NCI-H510A (cell line): ENCODE measurements around the gene DDX3Y.

Source experiments
- DNase-seq: peaks from one replicate; lab custom pipeline; 2025; lab: John Stamatoyannopoulos, UW

The DDX3Y gene

DNA sequence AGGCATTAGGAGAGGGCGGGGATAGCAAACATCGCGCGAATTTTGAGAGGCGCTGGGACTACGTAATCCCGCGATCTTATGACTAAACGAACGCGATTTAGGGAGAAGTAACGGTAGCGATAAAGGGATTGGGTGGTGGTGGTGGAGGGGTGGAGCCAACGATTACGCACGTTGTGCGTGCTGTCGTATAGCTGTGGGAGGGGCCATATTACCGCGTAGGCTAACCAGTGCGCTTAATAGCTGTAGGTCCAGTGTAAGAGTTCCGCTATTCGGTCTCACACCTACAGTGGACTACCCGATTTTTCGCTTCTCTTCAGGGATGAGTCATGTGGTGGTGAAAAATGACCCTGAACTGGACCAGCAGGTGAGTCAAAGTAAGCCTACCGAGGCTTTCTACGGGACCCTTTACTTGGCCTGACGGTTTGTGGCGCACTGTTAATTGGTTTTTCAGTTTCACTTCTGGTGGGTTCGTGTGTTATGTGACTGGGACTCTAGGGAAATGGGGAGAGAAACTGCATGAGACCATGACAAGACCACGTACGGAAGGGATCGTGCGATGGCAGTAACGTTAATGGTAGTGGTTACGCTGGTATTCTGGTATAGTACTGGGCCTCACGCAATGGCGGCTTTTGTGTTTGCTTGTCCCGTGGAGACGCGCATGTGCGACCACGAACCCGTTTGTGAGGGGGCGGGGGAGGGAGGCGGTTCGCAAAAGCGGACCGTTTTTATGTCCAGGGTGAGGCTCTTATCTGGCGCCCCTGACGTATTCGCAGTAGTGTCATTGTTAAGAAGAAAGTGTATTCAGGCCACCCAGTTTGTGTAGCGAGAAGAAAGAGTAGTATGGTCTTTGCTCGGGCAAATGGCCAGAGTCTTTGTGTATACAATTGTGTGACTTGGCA lies at the start of gene DDX3Y:
Gene DDX3Y (plus strand): TSS at position 251 of the 899 bp plus-strand sequence. CDS start 69 bp downstream, at position 320.
- no peak for DNase-seq

DNA sequence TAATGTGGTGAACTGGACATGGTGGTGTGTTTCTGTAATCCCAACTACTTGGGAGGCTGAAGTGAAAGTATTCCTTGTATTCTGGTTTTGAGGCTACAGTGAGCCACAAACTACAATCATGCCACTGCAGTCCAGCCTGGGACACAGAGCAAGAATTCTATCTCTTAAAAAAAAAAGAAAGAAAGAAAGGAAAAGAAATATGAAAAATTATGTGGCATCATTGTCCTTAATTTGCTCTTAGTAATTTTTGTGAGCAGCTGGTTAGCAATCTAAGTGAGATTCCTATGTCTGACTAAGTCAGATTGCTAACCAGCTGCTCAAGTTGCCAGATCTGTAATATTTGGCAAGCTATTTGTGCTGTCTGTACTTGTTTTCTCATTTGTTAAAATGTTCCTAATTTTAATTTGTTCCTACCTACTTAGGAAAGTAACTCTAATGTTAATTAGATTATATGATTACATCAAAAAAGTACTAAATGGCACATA lies 48.8 kb upstream of the DDX3Y start:
- DNase-seq = no peak

DNA sequence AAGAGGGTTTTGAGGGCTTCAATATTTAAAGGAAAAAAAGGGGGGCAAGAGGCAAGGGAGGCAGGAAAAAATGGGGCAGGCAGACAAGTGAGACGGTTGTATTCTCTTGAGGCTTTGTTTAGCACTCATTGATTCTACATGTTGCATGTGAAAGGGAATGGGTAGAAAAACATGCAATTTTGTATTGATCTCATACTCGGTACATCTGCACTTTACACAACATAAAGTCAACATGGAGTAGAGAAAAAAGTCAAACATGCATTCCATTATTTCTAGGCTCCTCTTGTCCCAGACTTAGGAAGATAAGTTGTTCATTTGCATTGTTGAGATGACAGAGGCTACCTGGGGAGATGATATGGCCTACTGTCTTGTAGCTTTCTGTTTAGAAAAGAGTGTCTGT lies 36.7 kb upstream of the DDX3Y start:
- DNase-seq = no peak

DNA sequence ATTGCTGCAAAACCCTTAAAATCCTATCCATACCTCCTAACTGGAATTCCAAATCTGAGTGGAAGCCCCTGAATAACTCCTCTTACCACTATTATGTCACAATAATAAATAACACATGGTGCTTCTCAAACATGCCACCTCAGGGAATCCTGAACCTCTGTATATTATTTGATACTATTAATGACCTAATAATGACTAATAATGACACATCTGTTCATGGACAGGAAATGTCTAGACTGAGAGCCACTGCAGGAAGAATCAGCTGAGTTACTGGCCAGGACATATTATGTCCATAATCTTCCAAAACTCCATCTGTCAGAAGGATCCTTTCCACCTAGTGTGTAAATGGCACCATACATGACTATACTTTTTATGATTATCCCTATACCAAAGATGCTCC lies 7.7 kb upstream of the DDX3Y start:
- DNase-seq = no peak

DNA sequence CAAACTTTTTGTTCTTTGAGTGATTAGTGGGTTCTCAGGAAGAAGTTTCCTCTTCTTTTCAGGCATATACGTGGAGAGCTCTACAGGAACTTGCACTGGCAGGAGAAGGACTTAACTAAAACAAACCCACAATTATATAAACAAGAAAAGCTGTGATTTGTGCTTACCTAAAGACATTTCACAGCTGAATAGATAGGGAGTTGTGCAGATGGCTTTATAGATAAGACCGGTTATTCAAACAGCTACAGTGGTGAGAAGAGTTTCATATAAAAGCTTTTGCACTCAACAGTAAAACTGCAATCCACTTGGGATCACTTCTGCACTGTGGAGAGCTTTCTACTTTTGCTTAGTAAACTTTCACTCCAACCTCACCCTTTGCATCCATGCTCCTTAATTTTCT lies 6.1 kb upstream of the DDX3Y start:
- no peak for DNase-seq

DNA sequence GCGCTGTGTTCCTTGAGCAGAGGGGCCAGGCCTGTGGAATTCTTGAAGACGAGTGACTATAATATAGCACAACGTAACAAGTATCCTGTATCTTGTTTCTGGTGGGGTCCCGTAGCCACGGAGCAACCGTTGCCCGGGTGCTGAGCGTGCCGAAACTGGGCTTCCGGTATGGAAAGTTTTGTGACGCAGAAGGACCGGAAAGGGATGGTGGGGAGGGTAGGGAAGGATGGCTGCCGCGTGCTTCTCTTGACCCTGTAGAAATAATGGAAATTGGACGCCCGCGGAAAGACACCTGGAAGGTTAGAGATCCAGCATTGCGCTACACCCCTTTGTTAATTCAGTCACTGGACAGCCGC lies 827 bp downstream of the DDX3Y start:
- DNase-seq = no peak

DNA sequence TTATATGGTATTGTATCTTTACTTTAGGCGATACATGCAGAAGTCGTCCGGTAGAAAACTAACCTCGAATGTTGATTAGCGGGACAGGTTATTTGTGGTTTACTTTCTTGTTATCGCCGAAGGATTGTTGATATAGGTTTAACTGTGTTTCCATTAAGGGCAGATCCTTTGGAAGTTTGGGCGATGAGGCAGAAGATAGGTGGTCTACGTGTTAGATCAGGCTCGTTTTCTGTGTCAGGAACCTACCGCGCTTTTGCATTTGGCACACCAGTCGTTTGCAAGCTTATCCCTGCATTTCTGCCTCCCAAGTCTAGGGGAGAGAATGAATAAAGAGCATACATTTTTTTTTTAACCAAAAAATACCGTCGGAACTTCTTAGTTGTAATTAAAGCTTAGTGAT lies 1.2 kb downstream of the DDX3Y start:
- DNase-seq = no peak

DNA sequence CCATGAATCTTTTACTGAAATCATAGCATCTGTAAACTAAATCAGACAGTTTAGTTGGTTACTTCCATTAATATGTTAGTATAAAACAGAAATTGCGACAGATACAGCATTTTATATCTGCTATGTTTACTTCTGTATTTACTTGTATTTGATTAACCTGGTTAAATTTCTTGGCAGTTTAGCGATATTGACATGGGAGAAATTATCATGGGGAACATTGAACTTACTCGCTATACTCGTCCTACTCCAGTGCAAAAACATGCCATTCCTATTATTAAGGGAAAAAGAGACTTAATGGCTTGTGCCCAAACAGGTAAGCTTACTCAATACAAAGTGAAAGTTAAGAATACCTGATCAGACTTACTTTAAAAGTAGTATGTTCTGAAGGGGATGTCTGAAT lies 8.9 kb downstream of the DDX3Y start:
- DNase-seq = no peak

DNA sequence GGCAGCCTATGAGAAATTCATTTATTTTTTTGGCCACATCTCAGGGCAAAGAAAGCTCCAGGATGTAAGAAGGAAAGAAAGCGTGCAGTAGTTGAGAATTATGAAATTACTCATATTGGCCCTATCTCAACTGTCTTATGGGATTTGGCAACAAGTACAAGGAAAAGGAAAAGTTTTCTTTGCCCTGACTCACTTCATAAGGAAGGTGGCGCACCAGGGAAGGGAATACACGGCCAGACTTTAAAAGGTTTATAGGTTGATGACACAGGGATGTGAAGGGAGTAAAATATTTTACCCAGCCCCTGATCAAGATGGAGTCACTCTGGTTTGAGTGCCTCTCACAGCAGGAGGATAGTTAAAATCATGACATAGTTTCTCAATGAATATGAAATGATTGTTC lies 23.4 kb downstream of the DDX3Y start:
- DNase-seq = no peak

DNA sequence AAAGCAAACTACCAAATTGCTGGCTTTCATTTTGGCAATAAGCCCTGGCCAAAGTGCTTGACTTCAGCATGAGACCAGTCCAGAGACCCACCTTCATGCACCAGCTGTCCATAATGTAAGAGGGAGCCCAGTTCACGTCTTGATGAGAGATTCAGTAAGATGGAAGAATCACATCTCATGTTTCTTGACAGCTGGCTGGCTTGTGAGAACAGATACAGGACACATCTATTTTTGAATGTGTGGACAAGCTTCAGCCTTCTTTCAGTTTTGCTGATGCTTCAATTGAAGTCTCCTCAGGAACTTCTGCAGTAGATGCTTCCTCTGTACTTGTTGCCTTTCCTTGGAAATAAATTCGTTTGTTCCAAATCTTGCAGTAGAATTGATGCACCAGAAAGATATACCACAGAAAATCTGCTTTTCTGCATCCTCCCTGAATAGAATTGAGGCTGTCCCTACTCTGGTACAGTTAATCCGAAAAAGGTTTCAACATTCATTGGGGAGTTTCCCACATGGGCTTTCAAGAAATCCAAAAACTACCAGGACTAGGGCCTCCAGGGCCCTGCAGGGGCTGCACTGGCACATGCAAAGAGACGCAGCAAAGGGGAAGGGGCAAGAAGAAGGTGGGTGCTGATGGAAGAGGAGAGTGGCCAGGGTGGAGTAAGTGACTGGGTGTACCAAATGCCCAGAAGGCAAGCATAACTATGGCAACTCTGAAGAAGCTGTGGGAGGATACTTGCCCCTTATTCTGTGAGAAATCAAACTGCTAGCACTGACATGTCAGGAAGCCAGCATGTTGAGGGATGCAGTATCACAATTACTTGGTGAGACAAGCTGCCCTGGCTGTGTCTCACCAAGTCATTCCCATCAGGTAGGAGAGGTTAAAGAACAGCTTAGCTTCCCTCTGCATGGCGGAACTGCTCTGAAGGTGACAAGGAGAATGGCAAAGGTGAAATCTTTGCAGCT lies 37.3 kb downstream of the DDX3Y start:
- DNase-seq = no peak
